Smooth muscle cell (in vitro differentiated cells): ENCODE measurements around the gene IRF8. TPM values are rescaled to one million over a fixed set of nuclear protein-coding genes. Genes with fewer than 3 reads are reported as not detected.

Experiments
- DNase-seq: peaks from one replicate; lab custom pipeline; 2025; ENCODE audit not compliant: unreplicated experiment; lab: John Stamatoyannopoulos, UW
- H2AFZ ChIP-seq: fragments of 200-600 bp; sonication (generic); 2 replicates; pipeline ENCODE4 v1.6.0; 2016; ENCODE audit warnings: antibody characterized with exemption, low read depth, mild to moderate bottlenecking
- H3F3A ChIP-seq: fragments of 200-600 bp; sonication (generic); 2 replicates; pipeline ENCODE4 v1.6.0; 2017; ENCODE audit warnings: antibody characterized with exemption, low read depth
- H3K27ac ChIP-seq: fragments of 200-600 bp; sonication (generic); 2 replicates; pipeline ENCODE4 v1.5.1; 2016; ENCODE audit warnings: low read depth, mild to moderate bottlenecking
- H3K27me3 ChIP-seq: fragments of 200-600 bp; sonication (generic); 2 replicates; pipeline ENCODE4 v1.6.1; 2016; ENCODE audit warnings: low read depth, mild to moderate bottlenecking
- H3K36me3 ChIP-seq: fragments of 200-600 bp; sonication (generic); 2 replicates; pipeline ENCODE4 v1.5.1; 2016; ENCODE audit warnings: low read depth
- H3K4me1 ChIP-seq: fragments of 200-600 bp; sonication (generic); 2 replicates; pipeline ENCODE4 v1.5.1; 2016; ENCODE audit warnings: low read depth
- H3K4me2 ChIP-seq: fragments of 200-600 bp; sonication (generic); 2 replicates; pipeline ENCODE4 v1.6.0; 2016; ENCODE audit warnings: mild to moderate bottlenecking
- H3K4me3 ChIP-seq: fragments of 200-600 bp; sonication (generic); 2 replicates; pipeline ENCODE4 v1.5.1; 2016; ENCODE audit warnings: mild to moderate bottlenecking
- H3K79me2 ChIP-seq: fragments of 200-600 bp; sonication (generic); 2 replicates; pipeline ENCODE4 v1.6.0; 2016; ENCODE audit warnings: low read depth, mild to moderate bottlenecking
- H3K9ac ChIP-seq: fragments of 200-600 bp; sonication (generic); 2 replicates; pipeline ENCODE4 v1.6.0; 2016; ENCODE audit warnings: low read depth
- H3K9me3 ChIP-seq: fragments of 200-600 bp; sonication (generic); replicated peaks from 2 replicates; pipeline ENCODE4 v1.5.1; 2016; ENCODE audit warnings: low read depth
- H4K20me1 ChIP-seq: fragments of 200-600 bp; sonication (generic); 2 replicates; pipeline ENCODE4 v1.6.0; 2016; ENCODE audit warnings: low read depth
- WGBS: methylation state at CpG from one replicate; pipeline ENCODE4 v1.1.7; 2016; ENCODE audit warnings: low lambda C conversion rate; 5-methylcytosine and 5-hydroxymethylcytosine counted together
- polyA plus RNA-seq: library from polyadenylated mRNA; unstranded; fragments of >200 nt; fragmentation: Nextera tagmentation; extraction: Ambion mirVana; gene quantifications from 2 replicates; pipeline ENCODE4 v1.2.1, GENCODE V29; 2016
- total RNA-seq: library from RNA; depleted of rRNA; stranded (reverse); fragments of >200 nt; gene quantifications from 2 replicates; pipeline ENCODE4 v1.2.3, GENCODE V29; 2014
- TF ChIP-seq, protein P1 (sequence below): fragments of 200-600 bp; sonication (generic); IDR thresholded peaks from 2 replicates; pipeline ENCODE4 v1.5.1; 2017; ENCODE audit warnings: borderline replicate concordance, mild to moderate bottlenecking, antibody characterized with exemption; ENCODE audit not compliant: insufficient read depth, poor library complexity, severe bottlenecking

Gene IRF8
- total and polyA plus RNA-seq, 2 experiments from 2014 or later, result 0.88 to 3.4 TPM

DNA sequence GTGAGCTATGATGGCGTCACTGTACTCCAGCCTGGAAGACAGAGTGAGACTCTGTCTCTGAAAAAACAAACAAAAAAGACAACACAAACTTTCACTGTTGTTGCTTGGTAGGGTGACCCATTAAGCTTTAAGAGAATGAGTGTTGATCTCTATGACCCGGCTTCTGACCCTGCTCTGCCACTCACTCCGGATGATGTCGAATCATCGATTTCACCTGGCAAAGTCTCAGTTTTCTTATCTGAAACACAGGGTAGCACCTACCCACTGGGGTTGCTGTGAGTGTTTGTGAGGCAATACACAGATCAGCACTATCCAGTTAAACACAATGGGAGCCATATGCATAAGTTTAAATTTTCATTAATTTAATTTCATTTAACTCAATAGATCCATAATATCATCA is 20.6 kb upstream of the IRF8 start:
- no peak overlapping the region for H3K4me3 ChIP-seq
- no peak for DNase-seq
- no peaks in the 10 kb centered on the region for H3F3A ChIP-seq
- H2AFZ ChIP-seq, result no peak overlapping the region
- TF ChIP-seq, protein P1, sequence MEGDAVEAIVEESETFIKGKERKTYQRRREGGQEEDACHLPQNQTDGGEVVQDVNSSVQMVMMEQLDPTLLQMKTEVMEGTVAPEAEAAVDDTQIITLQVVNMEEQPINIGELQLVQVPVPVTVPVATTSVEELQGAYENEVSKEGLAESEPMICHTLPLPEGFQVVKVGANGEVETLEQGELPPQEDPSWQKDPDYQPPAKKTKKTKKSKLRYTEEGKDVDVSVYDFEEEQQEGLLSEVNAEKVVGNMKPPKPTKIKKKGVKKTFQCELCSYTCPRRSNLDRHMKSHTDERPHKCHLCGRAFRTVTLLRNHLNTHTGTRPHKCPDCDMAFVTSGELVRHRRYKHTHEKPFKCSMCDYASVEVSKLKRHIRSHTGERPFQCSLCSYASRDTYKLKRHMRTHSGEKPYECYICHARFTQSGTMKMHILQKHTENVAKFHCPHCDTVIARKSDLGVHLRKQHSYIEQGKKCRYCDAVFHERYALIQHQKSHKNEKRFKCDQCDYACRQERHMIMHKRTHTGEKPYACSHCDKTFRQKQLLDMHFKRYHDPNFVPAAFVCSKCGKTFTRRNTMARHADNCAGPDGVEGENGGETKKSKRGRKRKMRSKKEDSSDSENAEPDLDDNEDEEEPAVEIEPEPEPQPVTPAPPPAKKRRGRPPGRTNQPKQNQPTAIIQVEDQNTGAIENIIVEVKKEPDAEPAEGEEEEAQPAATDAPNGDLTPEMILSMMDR, result no peak
- H3K9ac ChIP-seq, result no peak overlapping the region
- no peaks in the 10 kb centered on the region for H3K79me2 ChIP-seq
- WGBS, result 94% methylated on average over 5 of the region's 5 CpGs
- H3K27me3 ChIP-seq, result peaks cover 18% of the 10 kb centered on the region
- H3K36me3 ChIP-seq, result no peaks in the 10 kb centered on the region
- H4K20me1 ChIP-seq, result no peaks in the 10 kb centered on the region
- H3K4me2 ChIP-seq, result no peak overlapping the region
- no peaks in the 10 kb centered on the region for H3K9me3 ChIP-seq
- no peak overlapping the region for H3K27ac ChIP-seq
- no peaks in the 10 kb centered on the region for H3K4me1 ChIP-seq

DNA sequence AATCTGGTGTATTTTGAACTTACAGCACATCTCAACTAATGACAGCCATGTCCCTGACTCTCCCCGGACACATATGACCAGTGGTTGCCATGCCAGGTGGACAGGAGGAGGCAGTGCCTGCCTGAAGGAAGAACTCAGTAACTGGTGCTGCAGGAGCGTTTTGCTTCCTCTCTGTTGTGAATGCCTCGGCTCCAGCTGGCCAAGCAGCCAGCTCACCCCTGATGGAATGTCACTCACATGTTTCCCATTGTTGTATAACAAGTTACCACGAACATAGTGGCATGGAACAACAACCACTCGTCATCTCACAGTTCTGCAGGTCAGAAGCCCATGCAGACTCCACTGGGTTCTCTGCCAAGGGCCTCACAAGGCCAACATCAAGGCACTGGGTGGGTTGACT is 20.1 kb upstream of the IRF8 start:
- no peak for DNase-seq
- WGBS, result 44% methylated on average over 5 of the region's 5 CpGs
- no peak overlapping the region for H3K4me3 ChIP-seq
- no peaks in the 10 kb centered on the region for H3K9me3 ChIP-seq
- no peak overlapping the region for H3K27ac ChIP-seq
- H3K79me2 ChIP-seq, result no peaks in the 10 kb centered on the region
- no peaks in the 10 kb centered on the region for H4K20me1 ChIP-seq
- no peak overlapping the region for H3K9ac ChIP-seq
- no peak overlapping the region for H2AFZ ChIP-seq
- no peaks in the 10 kb centered on the region for H3K4me1 ChIP-seq
- H3F3A ChIP-seq, result no peaks in the 10 kb centered on the region
- TF ChIP-seq, protein P1, result no peak
- peaks cover 23% of the 10 kb centered on the region for H3K27me3 ChIP-seq
- H3K36me3 ChIP-seq, result no peaks in the 10 kb centered on the region
- no peak overlapping the region for H3K4me2 ChIP-seq

DNA sequence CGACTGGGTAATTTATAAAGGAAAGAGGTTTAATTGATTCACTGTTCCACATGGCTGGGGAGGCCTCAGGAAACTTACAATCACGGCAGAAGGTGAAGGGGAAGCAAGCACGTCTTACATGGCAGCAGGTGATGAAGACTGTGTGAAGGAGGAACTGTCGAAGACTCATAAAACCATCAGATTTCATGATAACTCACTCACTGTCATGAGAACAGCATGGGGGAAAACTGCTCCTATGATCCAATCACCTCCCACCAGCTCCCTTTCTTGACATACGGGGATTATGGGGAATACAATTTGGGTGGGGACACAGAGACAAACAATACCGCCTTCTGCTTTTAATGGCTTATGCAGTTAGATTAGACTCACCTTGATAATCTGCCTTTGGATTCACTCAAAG is 19.4 kb upstream of the IRF8 start:
- Histone ChIP-seq H3K9ac (no peak overlapping the region), H3K27me3 (peaks cover 29% of the 10 kb centered on the region), H3K4me3 (no peak overlapping the region), H4K20me1 (no peaks in the 10 kb centered on the region), H3K4me1 (no peaks in the 10 kb centered on the region), H3K9me3 (no peaks in the 10 kb centered on the region), H3K79me2 (no peaks in the 10 kb centered on the region), H3F3A (no peaks in the 10 kb centered on the region), H3K4me2 (no peak overlapping the region), H2AFZ (no peak overlapping the region), H3K36me3 (no peaks in the 10 kb centered on the region), H3K27ac (no peak overlapping the region)
- no peak for DNase-seq
- 88% methylated on average over 6 of the region's 6 CpGs for WGBS
- TF ChIP-seq, protein P1, result no peak

DNA sequence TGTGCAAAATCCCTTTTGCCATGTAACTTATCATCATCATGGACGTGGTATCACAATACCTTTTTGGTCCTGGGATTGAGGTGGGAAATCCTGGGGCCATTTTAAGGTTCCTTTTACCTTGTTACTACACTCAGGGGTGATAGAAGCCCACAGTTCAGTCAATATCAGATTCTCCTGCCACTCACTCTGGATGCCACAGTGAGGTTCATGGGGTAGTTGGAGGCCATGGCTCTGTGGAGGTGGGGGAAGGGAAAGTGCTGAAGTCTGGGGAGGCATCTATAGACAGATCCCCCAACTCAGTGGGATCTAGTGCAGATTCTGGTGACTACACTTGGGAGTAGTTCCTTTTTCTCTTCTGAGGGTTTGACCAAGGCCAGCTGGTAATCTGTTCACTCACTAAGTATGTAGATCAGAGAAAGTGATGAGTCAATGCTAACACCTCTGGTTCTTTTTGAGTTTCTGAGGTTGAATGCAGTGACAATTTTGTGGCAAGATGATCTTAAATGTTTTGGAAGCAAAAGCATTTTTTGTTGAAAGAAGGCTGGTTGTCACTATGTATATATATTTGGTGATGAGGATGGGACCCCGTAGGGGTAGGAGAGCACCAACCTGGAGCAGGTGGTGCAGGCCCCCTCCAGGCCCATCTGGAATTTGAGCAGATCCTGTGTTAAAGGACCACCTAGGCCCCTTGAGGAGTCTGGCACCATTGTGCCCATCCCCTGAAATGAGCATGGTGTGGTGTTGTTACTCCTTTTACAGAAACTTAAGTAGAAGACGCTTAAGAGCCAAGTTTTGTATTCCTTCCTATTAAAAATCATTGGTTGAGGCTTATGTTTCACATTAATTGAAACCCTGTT is 18.8 kb upstream of the IRF8 start:
- H3K79me2 ChIP-seq, result no peaks in the 10 kb centered on the region
- H3K27me3 ChIP-seq, result peaks cover 36% of the 10 kb centered on the region
- no peaks in the 10 kb centered on the region for H3K36me3 ChIP-seq
- no peaks in the 10 kb centered on the region for H3F3A ChIP-seq
- H3K9ac ChIP-seq, result no peak overlapping the region
- no peaks in the 10 kb centered on the region for H3K4me1 ChIP-seq
- no peak for DNase-seq
- H2AFZ ChIP-seq, result no peak overlapping the region
- H3K9me3 ChIP-seq, result no peaks in the 10 kb centered on the region
- TF ChIP-seq, protein P1, result no peak
- WGBS, result 96% methylated on average over 3 of the region's 3 CpGs
- H3K27ac ChIP-seq, result no peak overlapping the region
- H3K4me2 ChIP-seq, result no peak overlapping the region
- no peaks in the 10 kb centered on the region for H4K20me1 ChIP-seq
- H3K4me3 ChIP-seq, result no peak overlapping the region
